Activated CD4-positive, alpha-beta T cell treated with anti-CD3 and anti-CD28 coated beads, Interleukin-2, amount 10 ng/mL, durations not matched to agents 24 days and 14 days (primary cell): Measurements from ENCODE around the gene USP40. TPM values are rescaled to one million over a fixed set of nuclear protein-coding genes. Genes with fewer than 3 reads are reported as not detected.

Source experiments
- DNase-seq: peaks from one replicate; pipeline ENCODE4 v3.0.0; 2022
- H3K27ac Mint-ChIP-seq: one replicate; pipeline ENCODE4 v1.8.0; 2022; ENCODE audit warnings: mild to moderate bottlenecking, mixed read lengths
- H3K27me3 Mint-ChIP-seq: one replicate; pipeline ENCODE4 v1.8.0; 2022; ENCODE audit warnings: mixed read lengths
- H3K36me3 Mint-ChIP-seq: one replicate; pipeline ENCODE4 v1.8.0; 2022; ENCODE audit warnings: low read depth, mild to moderate bottlenecking, mixed read lengths
- H3K4me1 Mint-ChIP-seq: one replicate; pipeline ENCODE4 v1.8.0; 2021; ENCODE audit warnings: mixed read lengths
- H3K4me3 Mint-ChIP-seq: one replicate; pipeline ENCODE4 v1.8.0; 2022; ENCODE audit warnings: mild to moderate bottlenecking, moderate library complexity, mixed read lengths
- H3K9me3 Mint-ChIP-seq: one replicate; pipeline ENCODE4 v1.8.0; 2021; ENCODE audit warnings: mixed read lengths
- intact Hi-C: fragments of 100-400 bp; cut with micrococcal nuclease; formaldehyde crosslinking; loops from one replicate; pipeline ENCODE4 v1.15.1; 2023
- total RNA-seq: library from RNA; stranded (reverse); gene quantifications from 2 replicates; pipeline ENCODE4 v1.2.3, GENCODE V29; 2022

Gene USP40
- total RNA-seq, 1 donor from 2014 or later = 12.8 TPM

DNA sequence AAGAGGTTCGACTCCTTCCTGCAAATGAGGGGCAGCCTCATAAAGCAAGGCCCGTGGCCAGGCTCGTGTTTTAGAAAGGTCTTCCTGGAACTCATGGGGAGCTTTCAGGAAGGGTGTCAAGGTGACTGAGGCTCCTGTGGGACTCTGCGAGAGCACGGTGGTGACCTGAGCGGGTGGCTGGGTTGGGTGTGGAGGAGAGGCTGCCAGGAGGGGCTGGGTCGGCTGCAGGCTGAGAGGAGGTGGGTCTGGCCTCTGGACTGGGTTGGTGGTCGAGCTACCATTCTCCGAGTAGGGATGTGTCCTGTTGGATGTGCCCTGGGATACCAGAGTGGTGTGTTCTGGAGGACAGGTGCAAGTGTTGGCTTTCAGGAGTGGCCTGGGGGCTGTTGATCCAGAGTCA, 125.9 kb downstream of the USP40 start:
- H3K36me3 Mint-ChIP-seq = peaks cover 46% of the 10 kb centered on the region
- H3K9me3 Mint-ChIP-seq = no peaks in the 10 kb centered on the region
- peaks cover 11% of the 10 kb centered on the region for H3K4me1 Mint-ChIP-seq
- H3K4me3 Mint-ChIP-seq = no peak overlapping the region
- no peaks in the 10 kb centered on the region for H3K27me3 Mint-ChIP-seq
- no peak overlapping the region for H3K27ac Mint-ChIP-seq
- intact Hi-C loops = no loop called here
- no peak for DNase-seq

DNA sequence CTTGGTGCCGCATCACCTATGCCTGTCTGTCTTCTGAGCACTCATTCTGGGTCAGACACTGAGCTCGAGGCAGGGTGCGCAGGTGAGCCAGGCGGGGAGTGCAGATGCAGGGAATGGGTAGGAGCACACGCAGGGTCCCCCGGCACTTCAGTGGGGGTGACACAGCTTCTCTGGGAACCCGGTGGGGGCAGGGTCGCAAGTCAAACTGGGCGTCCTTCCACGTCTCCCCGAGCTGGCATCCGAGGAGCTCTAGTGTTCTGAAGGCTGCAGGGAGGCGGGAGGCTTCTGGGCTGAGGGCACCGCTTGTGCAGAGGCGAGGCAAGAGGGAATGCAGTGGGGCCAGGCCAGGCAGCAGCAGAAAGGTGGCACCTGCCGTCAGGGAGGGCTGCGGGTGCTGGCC, 126.3 kb downstream of the USP40 start:
- H3K4me3 Mint-ChIP-seq = no peak overlapping the region
- H3K27me3 Mint-ChIP-seq = no peaks in the 10 kb centered on the region
- no peak for DNase-seq
- H3K36me3 Mint-ChIP-seq = peaks cover 45% of the 10 kb centered on the region
- H3K4me1 Mint-ChIP-seq = peaks cover 11% of the 10 kb centered on the region
- no peaks in the 10 kb centered on the region for H3K9me3 Mint-ChIP-seq
- intact Hi-C loops = no loop called here
- H3K27ac Mint-ChIP-seq = no peak overlapping the region

DNA sequence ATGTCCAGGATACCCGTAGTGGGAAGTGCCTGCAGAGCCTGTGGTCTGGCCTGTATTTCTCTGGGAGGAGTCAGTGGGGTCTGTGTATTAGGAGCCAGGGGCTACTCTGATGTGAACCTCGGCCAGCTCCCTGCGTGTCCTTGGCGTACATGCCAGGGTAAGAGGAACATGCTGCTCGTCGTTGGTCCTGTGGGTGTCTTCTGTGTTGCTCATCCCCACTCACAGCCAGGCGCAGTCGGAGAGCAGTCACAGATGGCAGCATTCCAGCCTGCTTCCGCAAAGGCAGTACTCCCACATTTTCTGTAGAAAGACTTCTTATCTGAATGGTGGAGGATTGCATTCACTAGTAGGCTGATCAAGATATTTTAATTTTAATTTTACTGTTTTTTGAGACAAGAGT, 127.4 kb downstream of the USP40 start:
- intact Hi-C loops = no loop called here
- H3K27ac Mint-ChIP-seq = no peak overlapping the region

DNA sequence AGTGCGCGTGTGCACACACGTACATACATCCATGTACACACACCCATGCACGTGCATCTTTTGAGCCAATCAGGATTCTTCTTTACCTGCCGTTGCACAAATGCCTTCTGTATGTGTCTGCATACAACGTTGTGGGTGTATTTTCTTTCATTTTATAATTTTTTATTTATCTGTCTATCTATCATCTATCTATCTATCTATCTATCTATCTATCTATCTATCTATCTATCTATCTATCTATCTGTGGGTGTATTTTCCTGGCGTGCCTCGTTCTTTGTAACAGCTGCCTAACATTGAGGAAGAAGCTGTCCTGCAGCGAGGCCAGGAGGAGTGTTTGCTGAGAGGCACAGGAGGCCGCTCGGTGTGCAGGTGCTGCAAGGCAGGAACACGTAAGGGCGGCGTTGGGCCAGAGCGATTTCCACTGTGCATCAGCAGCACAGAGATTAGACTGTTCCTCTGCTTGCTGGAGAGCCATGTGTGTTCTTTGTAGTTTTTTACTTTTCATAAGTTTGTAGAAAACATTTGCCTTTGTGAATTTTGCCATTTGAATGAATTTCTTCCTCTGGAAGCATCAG, 127.9 kb downstream of the USP40 start:
- no peaks in the 10 kb centered on the region for H3K9me3 Mint-ChIP-seq
- intact Hi-C loops = no loop called here
- peaks cover 39% of the 10 kb centered on the region for H3K36me3 Mint-ChIP-seq
- no peak overlapping the region for H3K4me3 Mint-ChIP-seq
- H3K27ac Mint-ChIP-seq = no peak overlapping the region
- H3K4me1 Mint-ChIP-seq = peaks cover 15% of the 10 kb centered on the region
- no peak for DNase-seq
- H3K27me3 Mint-ChIP-seq = no peaks in the 10 kb centered on the region

More for the DNA sequence above, 127.4 kb downstream of the USP40 start:
- no peak for DNase-seq
- Mint-ChIP-seq H3K36me3 (peaks cover 39% of the 10 kb centered on the region), H3K4me1 (peaks cover 15% of the 10 kb centered on the region), H3K9me3 (no peaks in the 10 kb centered on the region), H3K4me3 (no peak overlapping the region), H3K27me3 (no peaks in the 10 kb centered on the region)

DNA sequence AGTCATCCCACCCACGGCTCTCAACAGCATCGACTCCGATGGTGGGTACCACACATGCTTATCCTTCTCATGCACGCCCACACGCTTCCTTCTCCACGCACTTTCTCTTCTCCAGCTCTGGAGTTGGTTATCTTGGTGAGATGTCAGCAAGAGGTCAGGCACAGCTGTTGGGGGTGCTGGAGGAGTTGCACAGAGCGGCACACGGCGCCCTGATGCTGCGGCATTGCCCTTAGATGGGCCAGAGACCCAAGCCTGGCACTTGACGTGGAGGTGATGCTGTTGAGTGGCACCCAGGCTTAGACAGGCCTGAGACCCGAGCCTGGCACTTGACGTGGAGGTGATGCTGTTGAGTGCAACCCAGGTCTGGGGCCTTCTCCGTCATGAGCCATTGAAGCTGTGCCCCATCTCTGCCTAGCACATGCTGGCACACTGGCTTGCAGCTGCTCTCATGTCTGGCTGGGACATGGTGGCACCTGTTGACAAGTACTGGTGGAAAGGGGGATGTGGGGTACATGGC, 129.1 kb downstream of the USP40 start:
- intact Hi-C loops = no loop called here
- H3K27ac Mint-ChIP-seq = no peak overlapping the region
- H3K27me3 Mint-ChIP-seq = no peaks in the 10 kb centered on the region
- H3K9me3 Mint-ChIP-seq = no peaks in the 10 kb centered on the region
- H3K4me3 Mint-ChIP-seq = no peak overlapping the region
- peaks cover 35% of the 10 kb centered on the region for H3K36me3 Mint-ChIP-seq
- no peak for DNase-seq
- peaks cover 7% of the 10 kb centered on the region for H3K4me1 Mint-ChIP-seq

DNA sequence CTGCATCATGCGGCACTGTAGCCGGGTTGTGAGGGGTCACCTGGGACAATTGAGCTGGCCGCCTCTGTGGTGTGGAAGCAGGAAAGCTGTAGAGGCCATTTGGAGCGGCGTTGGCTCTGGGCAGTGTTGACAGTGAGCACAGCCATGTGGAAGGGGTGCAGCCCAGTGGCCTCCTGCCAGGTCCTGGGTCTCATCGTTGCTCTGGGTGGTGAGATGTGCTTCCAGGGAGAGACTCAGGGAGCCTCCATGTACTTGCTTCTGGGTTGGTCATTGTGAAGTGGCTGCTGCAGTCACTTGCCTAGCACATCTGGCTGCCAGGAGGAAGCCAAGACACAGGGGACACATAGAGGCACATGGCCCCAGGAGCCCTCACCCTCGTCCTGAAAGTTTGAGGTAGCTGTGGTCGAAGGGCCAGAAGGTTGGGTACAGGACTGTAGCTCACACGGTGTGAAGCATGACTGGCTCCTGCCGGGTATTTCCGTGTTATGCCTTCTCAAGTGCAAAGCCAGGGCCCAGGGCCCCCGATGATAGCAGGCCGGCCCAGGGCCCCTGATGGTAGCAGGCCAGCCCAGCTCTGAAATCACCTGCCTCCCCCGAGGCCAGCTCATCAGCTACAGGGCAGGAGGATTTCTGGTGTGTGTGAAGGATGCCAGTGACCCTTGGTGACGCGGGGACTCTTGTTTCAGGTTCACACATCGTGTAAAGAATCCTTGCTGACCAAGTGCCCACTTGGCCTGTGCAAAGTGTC, 129.7 kb downstream of the USP40 start:
- Mint-ChIP-seq H3K27me3 (no peaks in the 10 kb centered on the region), H3K9me3 (no peaks in the 10 kb centered on the region), H3K4me1 (peaks cover 6% of the 10 kb centered on the region), H3K27ac (no peak overlapping the region), H3K36me3 (peaks cover 34% of the 10 kb centered on the region), H3K4me3 (no peak overlapping the region)
- intact Hi-C loops = no loop called here
- no peak for DNase-seq

DNA sequence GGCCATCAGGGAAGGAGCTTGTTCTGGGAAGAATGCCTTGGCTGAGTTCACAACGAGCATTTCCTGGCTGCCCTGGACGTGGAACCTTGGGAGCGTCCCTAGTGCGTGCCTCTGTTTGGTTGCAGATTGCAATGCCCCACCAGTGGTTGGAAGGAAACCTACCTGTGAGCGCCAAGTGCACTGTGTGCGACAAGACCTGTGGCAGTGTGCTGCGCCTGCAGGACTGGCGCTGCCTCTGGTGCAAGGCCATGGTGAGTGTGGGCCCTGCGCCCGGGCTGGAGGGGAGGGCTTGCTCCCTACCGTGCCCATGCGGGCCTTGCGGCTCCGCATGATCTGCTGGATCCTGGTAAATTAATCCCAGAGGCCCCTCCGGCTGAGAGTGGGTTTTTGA, 130.4 kb downstream of the USP40 start:
- intact Hi-C loops = no loop called here
- Mint-ChIP-seq H3K4me1 (peaks cover 9% of the 10 kb centered on the region), H3K4me3 (no peak overlapping the region), H3K36me3 (peaks cover 36% of the 10 kb centered on the region), H3K27me3 (no peaks in the 10 kb centered on the region), H3K9me3 (no peaks in the 10 kb centered on the region), H3K27ac (no peak overlapping the region)
- DNase-seq = no peak

DNA sequence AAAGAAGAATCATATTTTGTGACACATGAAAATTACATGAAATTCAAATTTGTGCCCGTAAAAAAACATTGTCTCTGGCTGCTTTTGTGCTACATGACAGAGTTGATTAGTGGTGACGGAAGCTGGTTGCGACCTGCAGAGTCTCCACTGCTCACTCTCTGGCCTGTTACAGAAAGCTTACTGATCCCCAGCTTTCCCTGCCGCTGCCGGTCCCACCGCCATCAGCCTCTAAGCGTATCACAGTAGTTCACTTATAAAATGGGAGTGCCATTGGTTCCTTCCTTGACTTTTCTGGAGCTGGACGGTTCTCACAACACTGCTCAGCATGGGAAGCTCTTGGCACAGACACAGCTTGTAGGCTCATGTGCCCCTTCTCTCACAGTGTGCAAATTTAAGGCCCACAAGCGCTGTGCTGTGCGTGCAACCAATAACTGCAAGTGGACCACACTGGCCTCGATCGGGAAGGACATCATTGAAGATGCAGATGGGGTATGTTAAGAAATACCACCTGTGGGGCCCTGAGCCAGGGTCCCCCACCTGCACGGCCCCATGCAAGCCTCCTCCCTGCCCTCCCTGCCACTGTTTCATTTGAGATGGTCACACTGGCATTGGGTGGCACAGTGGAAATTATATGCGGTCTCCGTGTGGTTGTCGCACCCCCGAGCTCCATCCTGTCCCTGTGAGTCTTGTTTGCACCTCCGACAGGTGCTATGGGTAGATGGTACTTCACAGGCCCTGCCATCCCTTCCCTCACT, 131.0 kb downstream of the USP40 start:
- intact Hi-C loops = no loop called here

DNA sequence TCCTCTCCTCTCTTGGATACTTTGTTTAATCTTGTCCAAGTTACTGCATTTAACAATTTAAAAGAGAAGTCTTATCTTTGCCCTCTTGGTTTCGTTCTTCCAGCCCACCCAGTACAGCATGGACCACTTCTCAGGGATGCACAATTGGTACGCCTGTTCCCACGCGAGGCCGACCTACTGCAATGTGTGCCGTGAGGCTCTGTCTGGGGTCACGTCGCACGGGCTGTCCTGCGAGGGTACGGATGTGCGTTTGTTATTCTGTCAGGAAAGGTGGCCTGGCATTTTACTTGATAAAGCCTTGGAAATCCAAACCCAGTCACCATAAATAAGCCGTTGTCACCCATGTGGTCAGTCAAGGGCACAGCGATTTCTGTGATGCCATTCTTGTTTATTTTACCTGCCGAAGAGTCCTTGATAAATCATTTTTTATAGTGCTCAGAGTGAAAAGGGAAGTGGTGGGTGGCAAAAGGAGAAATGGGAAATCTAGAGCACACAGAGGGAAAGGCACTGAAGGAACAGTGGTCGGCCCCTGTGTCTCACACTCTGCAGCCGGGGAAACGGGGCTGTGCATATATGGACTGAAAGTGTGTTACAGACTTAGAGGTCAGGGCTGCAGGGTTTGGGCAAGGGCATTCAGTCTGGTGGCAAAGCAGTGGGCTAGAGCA, 131.8 kb downstream of the USP40 start:
- intact Hi-C loops = no loop called here
- no peak for DNase-seq
- Mint-ChIP-seq H3K27me3 (no peaks in the 10 kb centered on the region), H3K4me1 (peaks cover 15% of the 10 kb centered on the region), H3K9me3 (no peaks in the 10 kb centered on the region), H3K27ac (no peak overlapping the region), H3K4me3 (no peak overlapping the region), H3K36me3 (peaks cover 29% of the 10 kb centered on the region)

More for the DNA sequence above, 131.0 kb downstream of the USP40 start:
- DNase-seq = no peak
- Mint-ChIP-seq H3K36me3 (peaks cover 34% of the 10 kb centered on the region), H3K27ac (no peak overlapping the region), H3K9me3 (no peaks in the 10 kb centered on the region), H3K4me3 (no peak overlapping the region), H3K4me1 (peaks cover 9% of the 10 kb centered on the region), H3K27me3 (no peaks in the 10 kb centered on the region)

DNA sequence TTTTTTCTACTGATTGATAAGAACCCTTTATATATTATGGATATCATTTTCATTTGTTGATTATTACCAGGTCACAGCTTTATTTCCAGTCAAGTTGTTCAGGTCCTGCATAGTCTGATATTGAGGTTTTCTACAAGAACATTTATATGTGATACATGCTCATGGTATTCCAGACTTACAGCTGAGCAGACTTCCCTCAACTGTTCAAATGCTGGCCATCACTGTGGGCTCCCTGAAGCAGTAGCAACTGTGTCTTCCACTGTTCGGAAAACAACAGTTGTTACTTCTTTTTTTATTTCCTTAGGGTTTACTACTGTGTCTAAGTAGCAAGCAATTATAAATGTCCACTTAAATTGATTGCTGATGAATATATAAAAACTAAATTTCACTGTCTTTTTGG, 132.8 kb downstream of the USP40 start:
- Mint-ChIP-seq H3K27ac (no peak overlapping the region), H3K4me1 (peaks cover 17% of the 10 kb centered on the region), H3K27me3 (no peaks in the 10 kb centered on the region), H3K36me3 (peaks cover 22% of the 10 kb centered on the region), H3K9me3 (no peaks in the 10 kb centered on the region), H3K4me3 (no peak overlapping the region)
- DNase-seq = no peak
- intact Hi-C loops = no loop called here

DNA sequence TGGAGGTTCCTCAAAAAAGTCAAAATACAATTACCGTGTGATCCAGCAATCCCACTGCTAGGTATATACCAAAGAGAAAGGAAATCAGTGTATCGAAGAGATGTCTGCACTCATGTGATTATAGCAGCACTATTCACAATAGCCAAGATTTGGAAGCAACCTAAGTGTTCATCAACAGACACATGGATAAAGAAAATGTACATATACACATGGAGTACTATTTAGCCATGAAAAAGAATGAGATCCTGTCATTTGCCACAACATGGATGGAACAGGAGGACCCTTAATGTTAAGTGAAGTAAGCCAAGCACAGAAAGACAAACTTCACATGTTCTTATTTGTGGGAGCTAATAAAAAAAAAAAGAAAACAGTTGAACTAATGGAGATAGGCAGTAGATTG, 133.6 kb downstream of the USP40 start:
- Mint-ChIP-seq H3K4me3 (no peak overlapping the region), H3K27ac (no peak overlapping the region), H3K9me3 (no peaks in the 10 kb centered on the region), H3K27me3 (no peaks in the 10 kb centered on the region), H3K36me3 (peaks cover 24% of the 10 kb centered on the region), H3K4me1 (peaks cover 19% of the 10 kb centered on the region)
- intact Hi-C loops = no loop called here
- DNase-seq = no peak

DNA sequence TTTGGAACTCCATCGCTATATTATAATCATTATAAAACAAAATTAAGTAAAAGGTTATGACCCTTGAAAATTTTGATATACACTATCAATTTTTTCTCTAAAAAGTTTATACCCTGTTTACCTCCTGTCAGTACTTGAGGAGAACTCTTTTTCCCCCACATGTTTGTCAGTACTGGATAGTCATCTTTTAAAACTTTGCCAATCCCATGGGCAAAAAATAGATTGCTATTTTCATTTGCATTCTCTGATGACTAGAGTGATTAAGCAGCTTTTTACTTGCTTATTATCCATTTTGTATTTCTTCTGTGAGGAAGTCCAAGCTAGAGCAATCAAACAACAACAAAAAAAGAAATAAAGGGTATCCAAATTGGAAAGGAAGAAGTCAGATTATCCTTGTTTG, 135.9 kb downstream of the USP40 start:
- intact Hi-C loops = no loop called here
- peaks cover 36% of the 10 kb centered on the region for H3K4me1 Mint-ChIP-seq
- H3K27me3 Mint-ChIP-seq = no peaks in the 10 kb centered on the region
- peaks cover 35% of the 10 kb centered on the region for H3K36me3 Mint-ChIP-seq
- H3K27ac Mint-ChIP-seq = no peak overlapping the region
- H3K4me3 Mint-ChIP-seq = no peak overlapping the region
- peaks cover 12% of the 10 kb centered on the region for H3K9me3 Mint-ChIP-seq
- no peak for DNase-seq

DNA sequence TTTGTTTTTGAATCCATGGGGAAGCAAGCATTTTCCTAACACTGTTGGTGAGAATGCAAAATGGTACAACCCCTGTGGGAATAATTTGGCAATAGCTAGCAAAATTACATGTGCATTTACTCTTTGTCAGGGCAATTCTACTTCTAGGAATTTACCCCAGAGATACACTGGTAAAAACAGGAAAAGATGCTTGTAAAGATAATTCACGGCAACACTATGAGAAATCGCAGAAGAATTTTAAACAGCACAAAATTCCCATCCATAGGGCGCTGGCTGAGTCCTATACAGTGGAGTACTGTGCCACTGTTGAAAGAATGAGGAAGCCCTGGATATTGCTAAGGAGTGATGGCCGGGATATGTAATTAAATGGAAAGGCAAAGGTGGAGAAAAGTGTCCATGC, 136.5 kb downstream of the USP40 start:
- no peaks in the 10 kb centered on the region for H3K27me3 Mint-ChIP-seq
- no peak overlapping the region for H3K4me3 Mint-ChIP-seq
- intact Hi-C loops = no loop called here
- H3K36me3 Mint-ChIP-seq = peaks cover 37% of the 10 kb centered on the region
- no peak overlapping the region for H3K27ac Mint-ChIP-seq
- peaks cover 38% of the 10 kb centered on the region for H3K4me1 Mint-ChIP-seq
- DNase-seq = no peak
- H3K9me3 Mint-ChIP-seq = peaks cover 12% of the 10 kb centered on the region
